Upper lobe of left lung (tissue), 4 donors: ENCODE results near the gene RHBDF2.

Experiments used
- CTCF ChIP-seq, 6 experiments: fragments of 450-650 bp in 4 of 6; fragments of 200-600 bp in 2 of 6; sonication (generic) in 2 of 6; IDR thresholded peaks; one replicate each; pipeline ENCODE4 v1.5.1; 2016 to 2019; ENCODE audit warnings: antibody characterized with exemption in 6 of 6
- EP300 ChIP-seq, 4 donors: sonication (generic); formaldehyde crosslinking; IDR thresholded peaks; one replicate each; pipeline ENCODE4 v1.5.1; 2017; ENCODE audit warnings: antibody characterized with exemption in 4 of 4, control low read depth in 2 of 4
- POLR2A ChIP-seq, 4 donors: fragments of 450-650 bp; IDR thresholded peaks; one replicate each; pipeline ENCODE4 v1.5.1; 2016 to 2017; ENCODE audit warnings: antibody characterized with exemption in 4 of 4, mild to moderate bottlenecking in 2 of 4
- POLR2AphosphoS5 ChIP-seq, 2 donors: sonication (generic); formaldehyde crosslinking; IDR thresholded peaks; one replicate each; pipeline ENCODE4 v1.5.1; 2017; ENCODE audit warnings: antibody characterized with exemption in 2 of 2

- no peak for TF ChIP-seq CTCF (IDR thresholded peaks at IDR 0.05)
- TF ChIP-seq POLR2A (IDR thresholded peaks at IDR 0.05): no peak
- no peak for TF ChIP-seq POLR2AphosphoS5 (IDR thresholded peaks at IDR 0.05)
- no peak for TF ChIP-seq EP300 (IDR thresholded peaks at IDR 0.05)
Measured at GRCh38 chr17:76432004-76432403, 69.2 kb downstream of the RHBDF2 start.
